HFF-Myc (cell line): ENCODE data around the gene CASKIN2.

Experiments used
- DNase-seq: peaks from one replicate; pipeline ENCODE4 v3.0.0-alpha.2; 2011; ENCODE audit warnings: low read depth; ENCODE audit errors: extremely low read depth
- H3K4me3 ChIP-seq: replicated peaks from 2 replicates; pipeline ENCODE4 v1.5.1; 2011; ENCODE audit warnings: low read depth, mild to moderate bottlenecking, control low read depth, low read length
- TF ChIP-seq, protein P1 (sequence below): IDR thresholded peaks from 2 replicates; pipeline ENCODE4 v1.5.1; 2012; ENCODE audit warnings: mild to moderate bottlenecking, low read depth, low read length, control low read depth; ENCODE audit errors: missing control alignments

The CASKIN2 gene

GRCh38 chr17:75508931-75509361 is 6.4 kb downstream of the CASKIN2 start:
- no peak overlapping the region for H3K4me3 ChIP-seq
- DNase-seq: no peak
- TF ChIP-seq, protein P1, sequence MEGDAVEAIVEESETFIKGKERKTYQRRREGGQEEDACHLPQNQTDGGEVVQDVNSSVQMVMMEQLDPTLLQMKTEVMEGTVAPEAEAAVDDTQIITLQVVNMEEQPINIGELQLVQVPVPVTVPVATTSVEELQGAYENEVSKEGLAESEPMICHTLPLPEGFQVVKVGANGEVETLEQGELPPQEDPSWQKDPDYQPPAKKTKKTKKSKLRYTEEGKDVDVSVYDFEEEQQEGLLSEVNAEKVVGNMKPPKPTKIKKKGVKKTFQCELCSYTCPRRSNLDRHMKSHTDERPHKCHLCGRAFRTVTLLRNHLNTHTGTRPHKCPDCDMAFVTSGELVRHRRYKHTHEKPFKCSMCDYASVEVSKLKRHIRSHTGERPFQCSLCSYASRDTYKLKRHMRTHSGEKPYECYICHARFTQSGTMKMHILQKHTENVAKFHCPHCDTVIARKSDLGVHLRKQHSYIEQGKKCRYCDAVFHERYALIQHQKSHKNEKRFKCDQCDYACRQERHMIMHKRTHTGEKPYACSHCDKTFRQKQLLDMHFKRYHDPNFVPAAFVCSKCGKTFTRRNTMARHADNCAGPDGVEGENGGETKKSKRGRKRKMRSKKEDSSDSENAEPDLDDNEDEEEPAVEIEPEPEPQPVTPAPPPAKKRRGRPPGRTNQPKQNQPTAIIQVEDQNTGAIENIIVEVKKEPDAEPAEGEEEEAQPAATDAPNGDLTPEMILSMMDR: no peak

GRCh38 chr17:75507733-75508719 is 7.3 kb downstream of the CASKIN2 start:
- TF ChIP-seq, protein P1: no peak
- no peak for DNase-seq
- H3K4me3 ChIP-seq: no peak overlapping the region

- no peak for DNase-seq
- H3K4me3 ChIP-seq: no peak overlapping the region
- TF ChIP-seq, protein P1: no peak
Measured at GRCh38 chr17:75506888-75507287, 8.4 kb downstream of the CASKIN2 start.

- H3K4me3 ChIP-seq: no peak overlapping the region
- no peak for DNase-seq
- TF ChIP-seq, protein P1: no peak
Measured at GRCh38 chr17:75506134-75506533, 9.2 kb downstream of the CASKIN2 start.

DNA sequence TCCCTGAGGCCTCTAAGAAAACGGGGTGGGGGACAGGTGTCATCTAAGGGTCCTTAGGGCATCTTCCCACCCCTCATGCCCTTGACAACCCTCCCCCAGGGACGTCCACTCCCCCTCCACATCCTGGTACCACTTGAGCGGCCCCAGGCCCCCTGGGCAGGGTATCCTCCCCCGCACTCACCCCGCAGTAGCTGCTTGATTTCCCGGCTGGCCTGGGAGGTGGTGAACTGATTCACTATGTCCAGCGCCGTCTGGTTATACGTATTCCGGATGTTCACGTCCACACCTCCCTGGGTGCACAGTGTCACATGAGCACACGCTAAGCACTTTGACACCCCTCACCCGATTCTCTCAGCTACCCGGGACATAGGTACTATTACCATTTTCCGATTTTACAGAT is 9.7 kb downstream of the CASKIN2 start:
- DNase-seq: no peak
- TF ChIP-seq, protein P1: no peak
- no peak overlapping the region for H3K4me3 ChIP-seq

- TF ChIP-seq, protein P1: no peak
- H3K4me3 ChIP-seq: no peak overlapping the region
- DNase-seq: no peak
Measured at GRCh38 chr17:75505152-75505409, 10.3 kb downstream of the CASKIN2 start.
